ENCODE measurements around the gene DRD2. TPM values are rescaled to one million over a fixed set of nuclear protein-coding genes. Genes with fewer than 3 reads are reported as not detected.

Gene DRD2
- total and polyA plus RNA-seq, 2 donors (not counting 3 experiments of a cell fraction or from before 2014, with no cell fraction given): not detected

DNA sequence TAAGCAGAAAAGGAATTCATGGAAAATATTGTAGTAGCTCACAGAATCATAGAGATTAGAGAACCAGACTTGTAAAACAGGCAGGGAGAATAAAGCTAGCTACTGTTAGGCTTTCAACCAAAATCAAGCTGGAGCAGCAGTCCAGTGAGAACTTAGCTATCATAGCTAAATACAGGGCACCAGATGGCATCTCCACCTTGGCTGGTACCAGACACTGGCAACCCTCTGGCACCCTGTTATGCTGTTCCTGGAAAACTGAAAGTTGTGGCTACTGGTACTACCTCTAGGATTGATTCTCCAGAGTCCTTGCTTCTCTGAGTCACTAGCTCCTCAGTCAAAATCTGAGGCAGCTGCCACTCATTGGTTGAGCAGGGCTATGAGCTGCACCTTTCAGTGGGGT is 6.0 kb upstream of the DRD2 start:
- FAIRE-seq (no peak), DNase-seq (ENCODE audit: low read depth, low spot score) (no peak)
- BruUV-seq (replicated peaks): no TSS peak
- Histone ChIP-seq H3K4me3 (replicated peaks in 1 of 3; ENCODE audit: insufficient read depth in 1 of 3, low read depth in 1 of 3, low read length in 3 of 3) (no peak overlapping the region), H3K27me3 (ENCODE audit: control insufficient read depth in 2 of 2, insufficient read depth in 2 of 2, low read length in 2 of 2) (peaks cover 0 to 5% of the 10 kb centered on the region in 2 experiments), H3K9me1 (replicated peaks; ENCODE audit: control insufficient read depth, extremely low read depth, insufficient read depth, low read length) (no peaks in the 10 kb centered on the region), H3K36me3 (ENCODE audit: control insufficient read depth in 2 of 2, extremely low read depth in 1 of 2, insufficient read depth in 2 of 2, low read length in 2 of 2) (no peaks in the 10 kb centered on the region), H3K9ac (replicated peaks; ENCODE audit: extremely low read depth, insufficient read depth, low read length) (no peak overlapping the region), H3K4me2 (ENCODE audit: insufficient read depth, low read length) (no peak overlapping the region), H2AFZ (ENCODE audit: low read depth, low read length) (no peak overlapping the region), H3K4me1 (ENCODE audit: control insufficient read depth, extremely low read depth, insufficient read depth, low read length) (no peaks in the 10 kb centered on the region), H3K9me3 (replicated peaks; ENCODE audit: control insufficient read depth, insufficient read depth, low read length) (no peaks in the 10 kb centered on the region), H4K20me1 (replicated peaks; ENCODE audit: control insufficient read depth, extremely low read depth, insufficient read depth, low read length) (no peaks in the 10 kb centered on the region), H3K27ac (ENCODE audit: insufficient read depth, low read depth, low read length) (no peak overlapping the region), H3K79me2 (ENCODE audit: control insufficient read depth, insufficient read depth, low read length) (no peaks in the 10 kb centered on the region)
- dilution Hi-C loops (cut with MboI; ENCODE audit: extremely low pct_ligation_motif_present, low sequenced_read_pairs) (no loop called here), intact Hi-C loops (cut with micrococcal nuclease) (no loop called here)
- CTCF ChIA-PET: no interaction called here
- TF ChIP-seq JUN (IDR thresholded peaks at IDR 0.05; ENCODE audit: borderline replicate concordance, insufficient read depth, insufficient read length, low read depth): no peak
- no peak for TF ChIP-seq POLR2A (IDR thresholded peaks at IDR 0.05; ENCODE audit: low read depth, low read length)
- no peak for TF ChIP-seq FOS (IDR thresholded peaks at IDR 0.05; ENCODE audit: borderline replicate concordance, insufficient read depth, low read length)
- TF ChIP-seq, protein P1, sequence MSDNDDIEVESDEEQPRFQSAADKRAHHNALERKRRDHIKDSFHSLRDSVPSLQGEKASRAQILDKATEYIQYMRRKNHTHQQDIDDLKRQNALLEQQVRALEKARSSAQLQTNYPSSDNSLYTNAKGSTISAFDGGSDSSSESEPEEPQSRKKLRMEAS (IDR thresholded peaks at IDR 0.05; ENCODE audit: insufficient read depth, insufficient read length): no peak
- no peak for TF ChIP-seq GATA2 (IDR thresholded peaks at IDR 0.05; ENCODE audit: insufficient read depth, insufficient read length, low read depth, low read length)
- TF ChIP-seq MYC (IDR thresholded peaks at IDR 0.05; ENCODE audit: low read depth, low read length): no peak
- TF ChIP-seq, protein P2, sequence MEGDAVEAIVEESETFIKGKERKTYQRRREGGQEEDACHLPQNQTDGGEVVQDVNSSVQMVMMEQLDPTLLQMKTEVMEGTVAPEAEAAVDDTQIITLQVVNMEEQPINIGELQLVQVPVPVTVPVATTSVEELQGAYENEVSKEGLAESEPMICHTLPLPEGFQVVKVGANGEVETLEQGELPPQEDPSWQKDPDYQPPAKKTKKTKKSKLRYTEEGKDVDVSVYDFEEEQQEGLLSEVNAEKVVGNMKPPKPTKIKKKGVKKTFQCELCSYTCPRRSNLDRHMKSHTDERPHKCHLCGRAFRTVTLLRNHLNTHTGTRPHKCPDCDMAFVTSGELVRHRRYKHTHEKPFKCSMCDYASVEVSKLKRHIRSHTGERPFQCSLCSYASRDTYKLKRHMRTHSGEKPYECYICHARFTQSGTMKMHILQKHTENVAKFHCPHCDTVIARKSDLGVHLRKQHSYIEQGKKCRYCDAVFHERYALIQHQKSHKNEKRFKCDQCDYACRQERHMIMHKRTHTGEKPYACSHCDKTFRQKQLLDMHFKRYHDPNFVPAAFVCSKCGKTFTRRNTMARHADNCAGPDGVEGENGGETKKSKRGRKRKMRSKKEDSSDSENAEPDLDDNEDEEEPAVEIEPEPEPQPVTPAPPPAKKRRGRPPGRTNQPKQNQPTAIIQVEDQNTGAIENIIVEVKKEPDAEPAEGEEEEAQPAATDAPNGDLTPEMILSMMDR (IDR thresholded peaks at IDR 0.05; ENCODE audit: extremely low read depth in 1 of 2, insufficient read depth in 1 of 2, low read depth in 1 of 2, low read length in 2 of 2): no peak
- no peak for TF ChIP-seq POLR2AphosphoS5 (IDR thresholded peaks at IDR 0.05; ENCODE audit: insufficient read depth, low read depth, low read length)
- no peak for TF ChIP-seq EZH2 (IDR thresholded peaks at IDR 0.05; ENCODE audit: borderline replicate concordance, low read depth, low read length, severe bottlenecking)
- POLR2A ChIA-PET: no interaction called here

Data from endothelial cell of umbilical vein (primary cell).